Measurements from ENCODE around the gene TRIO.

The TRIO gene

GRCh38 chr5:14222206-14222605 is 79.1 kb downstream of the TRIO start:
- no peaks in the 10 kb centered on the region for H3K27me3 ChIP-seq (replicated peaks; ENCODE audit: insufficient read depth, low read length)
- no peaks in the 10 kb centered on the region for H3K36me3 ChIP-seq (replicated peaks; ENCODE audit: insufficient read depth, low read length)
- H3K4me1 ChIP-seq (ENCODE audit: low read length): peaks cover 6% of the 10 kb centered on the region
- no peak overlapping the region for H3K9ac ChIP-seq (ENCODE audit: low read length)
- TF ChIP-seq EZH2phosphoT487 (IDR thresholded peaks at IDR 0.05; ENCODE audit: low read length) (no peak), EZH2 (optimal IDR thresholded peaks at IDR 0.05; ENCODE audit: low read depth, low read length) (no peak)
- TF ChIP-seq, protein P1, sequence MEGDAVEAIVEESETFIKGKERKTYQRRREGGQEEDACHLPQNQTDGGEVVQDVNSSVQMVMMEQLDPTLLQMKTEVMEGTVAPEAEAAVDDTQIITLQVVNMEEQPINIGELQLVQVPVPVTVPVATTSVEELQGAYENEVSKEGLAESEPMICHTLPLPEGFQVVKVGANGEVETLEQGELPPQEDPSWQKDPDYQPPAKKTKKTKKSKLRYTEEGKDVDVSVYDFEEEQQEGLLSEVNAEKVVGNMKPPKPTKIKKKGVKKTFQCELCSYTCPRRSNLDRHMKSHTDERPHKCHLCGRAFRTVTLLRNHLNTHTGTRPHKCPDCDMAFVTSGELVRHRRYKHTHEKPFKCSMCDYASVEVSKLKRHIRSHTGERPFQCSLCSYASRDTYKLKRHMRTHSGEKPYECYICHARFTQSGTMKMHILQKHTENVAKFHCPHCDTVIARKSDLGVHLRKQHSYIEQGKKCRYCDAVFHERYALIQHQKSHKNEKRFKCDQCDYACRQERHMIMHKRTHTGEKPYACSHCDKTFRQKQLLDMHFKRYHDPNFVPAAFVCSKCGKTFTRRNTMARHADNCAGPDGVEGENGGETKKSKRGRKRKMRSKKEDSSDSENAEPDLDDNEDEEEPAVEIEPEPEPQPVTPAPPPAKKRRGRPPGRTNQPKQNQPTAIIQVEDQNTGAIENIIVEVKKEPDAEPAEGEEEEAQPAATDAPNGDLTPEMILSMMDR (IDR thresholded peaks at IDR 0.05; ENCODE audit: low read length): no peak
- no peak for DNase-seq
- H3K4me3 ChIP-seq (ENCODE audit: low read length): no peak overlapping the region
- no peaks in the 10 kb centered on the region for H3K9me2 ChIP-seq (replicated peaks; ENCODE audit: insufficient read depth, low read length)
- peaks cover 72% of the 10 kb centered on the region for H3K79me2 ChIP-seq (ENCODE audit: low read length)
- no peak overlapping the region for H2AFZ ChIP-seq (ENCODE audit: low read length)
- no peaks in the 10 kb centered on the region for H4K20me1 ChIP-seq (ENCODE audit: insufficient read depth, low read length)
- no peaks in the 10 kb centered on the region for H3K9me3 ChIP-seq (replicated peaks; ENCODE audit: insufficient read depth, low read length)
- no peak overlapping the region for H3K27ac ChIP-seq (ENCODE audit: low read length)
- no peak overlapping the region for H3K4me2 ChIP-seq (ENCODE audit: low read depth, low read length)
- H3F3A ChIP-seq (ENCODE audit: insufficient read depth, low read length): no peaks in the 10 kb centered on the region

DNA sequence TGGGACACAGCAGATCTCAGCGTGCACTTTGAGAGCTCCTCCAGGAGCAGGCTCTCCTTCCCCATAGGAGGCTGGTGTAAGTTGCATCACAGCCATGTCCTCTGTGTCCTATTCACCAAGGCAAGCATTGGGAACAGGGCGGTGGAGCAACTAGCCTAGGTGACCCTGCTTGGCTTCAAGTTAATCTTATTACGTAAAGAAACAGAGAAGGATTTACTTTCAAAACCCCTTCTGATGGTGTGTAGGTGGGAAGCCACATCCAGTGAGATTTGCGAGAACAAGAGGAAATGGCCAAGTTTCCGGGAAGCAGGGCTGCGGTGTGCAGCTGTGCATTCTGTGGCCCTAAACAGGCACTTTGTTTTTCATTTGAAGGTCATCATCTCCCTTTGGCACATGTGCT is 80.2 kb downstream of the TRIO start:
- no peak for TF ChIP-seq EZH2phosphoT487 (IDR thresholded peaks at IDR 0.05; ENCODE audit: low read length)
- TF ChIP-seq, protein P1 (IDR thresholded peaks at IDR 0.05; ENCODE audit: low read length): no peak
- Histone ChIP-seq H3K4me3 (ENCODE audit: low read length) (no peak overlapping the region), H3K4me1 (ENCODE audit: low read length) (no peaks in the 10 kb centered on the region), H2AFZ (ENCODE audit: low read length) (no peak overlapping the region), H3K9ac (ENCODE audit: low read length) (no peak overlapping the region), H3K27ac (ENCODE audit: low read length) (no peak overlapping the region), H4K20me1 (ENCODE audit: insufficient read depth, low read length) (no peaks in the 10 kb centered on the region), H3K4me2 (ENCODE audit: low read depth, low read length) (no peak overlapping the region), H3K9me3 (replicated peaks; ENCODE audit: insufficient read depth, low read length) (no peaks in the 10 kb centered on the region), H3K36me3 (replicated peaks; ENCODE audit: insufficient read depth, low read length) (no peaks in the 10 kb centered on the region), H3F3A (ENCODE audit: insufficient read depth, low read length) (no peaks in the 10 kb centered on the region), H3K9me2 (replicated peaks; ENCODE audit: insufficient read depth, low read length) (no peaks in the 10 kb centered on the region), H3K27me3 (replicated peaks; ENCODE audit: insufficient read depth, low read length) (no peaks in the 10 kb centered on the region), H3K79me2 (ENCODE audit: low read length) (peaks cover 68% of the 10 kb centered on the region)
- no peak for DNase-seq

DNA sequence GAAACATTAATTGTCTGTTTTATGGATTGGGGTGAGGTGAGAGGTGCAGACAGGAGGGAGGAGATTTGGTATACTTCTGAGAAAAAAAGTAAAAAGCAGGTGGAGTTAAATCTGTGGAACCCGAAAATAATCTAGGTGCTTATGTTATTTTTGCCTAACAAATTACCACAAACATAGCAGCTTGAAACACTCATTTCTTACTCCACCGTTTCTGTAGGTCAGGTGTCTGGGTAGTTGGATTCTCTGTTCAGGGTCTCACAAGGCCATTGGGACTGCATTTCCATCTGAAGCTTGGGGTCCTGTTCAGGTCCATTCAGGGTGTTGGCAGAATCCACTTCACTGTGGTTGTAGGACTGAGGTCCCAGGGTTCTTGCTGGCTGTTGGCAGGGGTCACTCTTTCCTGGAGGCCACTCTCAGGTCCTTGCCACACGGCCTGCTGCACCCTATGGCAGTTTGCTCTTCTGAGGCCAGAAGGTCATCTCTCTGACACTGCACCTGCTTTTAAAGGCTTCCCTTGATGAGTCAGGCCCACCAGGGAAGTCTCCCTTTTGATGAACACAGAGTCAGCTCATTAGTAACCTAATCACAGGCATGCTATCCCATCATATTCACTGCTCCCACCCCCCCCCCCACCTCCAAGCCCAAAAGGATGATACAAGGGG is 82.2 kb downstream of the TRIO start:
- DNase-seq: no peak
- no peaks in the 10 kb centered on the region for H3K27me3 ChIP-seq (replicated peaks; ENCODE audit: insufficient read depth, low read length)
- H3K4me2 ChIP-seq (ENCODE audit: low read depth, low read length): no peak overlapping the region
- TF ChIP-seq EZH2phosphoT487 (IDR thresholded peaks at IDR 0.05; ENCODE audit: low read length) (no peak), EZH2 (optimal IDR thresholded peaks at IDR 0.05; ENCODE audit: low read depth, low read length) (no peak)
- TF ChIP-seq, protein P1 (IDR thresholded peaks at IDR 0.05; ENCODE audit: low read length): no peak
- no peaks in the 10 kb centered on the region for H3K9me3 ChIP-seq (replicated peaks; ENCODE audit: insufficient read depth, low read length)
- no peak overlapping the region for H3K27ac ChIP-seq (ENCODE audit: low read length)
- peaks cover 62% of the 10 kb centered on the region for H3K79me2 ChIP-seq (ENCODE audit: low read length)
- H3K4me3 ChIP-seq (ENCODE audit: low read length): no peak overlapping the region
- H3K4me1 ChIP-seq (ENCODE audit: low read length): no peaks in the 10 kb centered on the region
- H3K9me2 ChIP-seq (replicated peaks; ENCODE audit: insufficient read depth, low read length): no peaks in the 10 kb centered on the region
- no peak overlapping the region for H3K9ac ChIP-seq (ENCODE audit: low read length)
- H3K36me3 ChIP-seq (replicated peaks; ENCODE audit: insufficient read depth, low read length): no peaks in the 10 kb centered on the region
- H2AFZ ChIP-seq (ENCODE audit: low read length): no peak overlapping the region
- no peaks in the 10 kb centered on the region for H3F3A ChIP-seq (ENCODE audit: insufficient read depth, low read length)
- H4K20me1 ChIP-seq (ENCODE audit: insufficient read depth, low read length): no peaks in the 10 kb centered on the region
